Endodermal cell (in vitro differentiated cells): ENCODE data around the gene OSER1. TPM values are rescaled to one million over a fixed set of nuclear protein-coding genes. Genes with fewer than 3 reads are reported as not detected.
A peak's percentile ranks its signal among the peaks of the same experiment; 100 is the strongest.

Source experiments
- DNase-seq: peaks from one replicate; pipeline ENCODE4 v3.0.0-alpha.2; 2017
- H3K27ac ChIP-seq: 2 replicates; pipeline ENCODE4 v1.5.1; 2013; ENCODE audit warnings: mild to moderate bottlenecking, low read depth, low read length, moderate library complexity
- H3K27me3 ChIP-seq: 2 replicates; pipeline ENCODE4 v1.6.1; 2013; ENCODE audit warnings: mild to moderate bottlenecking, low read length, moderate library complexity; ENCODE audit not compliant: insufficient read depth, control insufficient read depth, poor library complexity, severe bottlenecking
- H3K36me3 ChIP-seq: 2 replicates; pipeline ENCODE4 v1.7.0; 2013; ENCODE audit warnings: mild to moderate bottlenecking, low read length, moderate library complexity; ENCODE audit not compliant: control insufficient read depth, insufficient read depth
- H3K4me1 ChIP-seq: one replicate; pipeline ENCODE4 v1.7.0; 2013; ENCODE audit warnings: low read length; ENCODE audit not compliant: control insufficient read depth, insufficient read depth
- H3K4me3 ChIP-seq: 2 replicates; pipeline ENCODE4 v1.5.1; 2013; ENCODE audit warnings: mild to moderate bottlenecking, low read length, moderate library complexity
- H3K9ac ChIP-seq: 2 replicates; pipeline ENCODE4 v1.6.1; 2013; ENCODE audit warnings: mild to moderate bottlenecking, low read length, moderate library complexity; ENCODE audit not compliant: poor library complexity, severe bottlenecking; ENCODE audit errors: extremely low read depth
- H3K9me3 ChIP-seq: 2 replicates; pipeline ENCODE4 v1.6.1; 2013; ENCODE audit warnings: mild to moderate bottlenecking, low read length, moderate library complexity; ENCODE audit not compliant: control insufficient read depth
- H3K27ac Mint-ChIP-seq: 2 replicates; pipeline ENCODE4 v1.8.0; 2020; ENCODE audit warnings: mixed read lengths
- H3K27me3 Mint-ChIP-seq: 2 replicates; pipeline ENCODE4 v1.8.0; 2021; ENCODE audit warnings: mild to moderate bottlenecking, mixed read lengths; ENCODE audit not compliant: insufficient read depth
- H3K36me3 Mint-ChIP-seq: 2 replicates; pipeline ENCODE4 v1.8.0; 2020; ENCODE audit warnings: low read depth, mixed read lengths
- H3K4me1 Mint-ChIP-seq: 2 replicates; pipeline ENCODE4 v1.8.0; 2020; ENCODE audit warnings: mixed read lengths
- H3K4me3 Mint-ChIP-seq: 2 replicates; pipeline ENCODE4 v1.8.0; 2020; ENCODE audit warnings: mild to moderate bottlenecking, moderate library complexity, mixed read lengths
- H3K9me3 Mint-ChIP-seq: 2 replicates; pipeline ENCODE4 v1.8.0; 2020; ENCODE audit warnings: mild to moderate bottlenecking, mixed read lengths
- WGBS, 2 experiments: methylation state at CpG; one replicate each; pipeline versions ENCODE4 v1.1.5 to v1.1.7; 2013; ENCODE audit warnings: missing lambda C conversion rate in 2 of 2, mixed read lengths in 1 of 2; ENCODE audit not compliant: insufficient coverage in 1 of 2, insufficient read length in 1 of 2; 5-methylcytosine and 5-hydroxymethylcytosine counted together
- total RNA-seq, 2 donors: library from RNA; stranded (reverse); fragmentation: NEBNext Ultra II Directional in 1 of 2; extraction: Animal tissue kit (Norgen Biotek cat#: 25700) in 1 of 2; gene quantifications; 2 replicates in 1 of 2; 3 replicates in 1 of 2; pipeline ENCODE4 v1.2.1, GENCODE V29; 2021
- TF ChIP-seq, protein P1 (sequence below): fragments of 200-600 bp; sonication (generic); conservative IDR thresholded peaks from 2 replicates; pipeline ENCODE4 v1.5.0; 2021; ENCODE audit warnings: antibody characterized with exemption, mild to moderate bottlenecking

The OSER1 gene
- total RNA-seq, 2 donors from 2014 or later, result 34.2 to 38.7 TPM

DNA sequence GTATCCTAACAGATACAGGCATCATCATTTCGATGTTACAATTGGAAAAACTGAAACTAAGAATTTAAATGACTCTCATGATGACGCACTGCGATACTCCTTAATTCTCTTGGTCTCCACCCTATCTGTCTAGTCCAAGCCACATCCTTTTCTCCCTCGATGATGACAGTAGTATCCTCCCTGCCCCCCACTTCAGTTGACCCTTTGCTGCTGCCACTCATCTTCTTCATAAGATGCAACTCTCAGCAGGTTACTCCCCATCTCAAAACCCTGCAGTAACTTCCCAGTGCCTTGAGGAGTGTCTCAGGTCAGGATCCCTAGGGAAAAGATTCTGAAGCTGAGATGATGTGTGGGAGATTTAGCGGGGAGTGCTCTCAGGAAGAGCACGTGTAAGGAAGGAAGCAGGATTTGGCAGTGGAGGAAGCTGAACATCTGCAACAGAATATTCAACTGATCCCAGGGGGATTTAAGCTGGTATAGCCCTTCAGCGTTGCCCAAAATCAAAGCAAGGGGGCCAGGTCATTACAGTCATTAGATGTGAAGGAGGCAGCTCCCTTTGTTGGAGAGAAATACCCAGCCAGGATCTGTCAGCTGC is 39.7 kb downstream of the OSER1 start:
- no peaks in the 10 kb centered on the region for H3K36me3 Mint-ChIP-seq

DNA sequence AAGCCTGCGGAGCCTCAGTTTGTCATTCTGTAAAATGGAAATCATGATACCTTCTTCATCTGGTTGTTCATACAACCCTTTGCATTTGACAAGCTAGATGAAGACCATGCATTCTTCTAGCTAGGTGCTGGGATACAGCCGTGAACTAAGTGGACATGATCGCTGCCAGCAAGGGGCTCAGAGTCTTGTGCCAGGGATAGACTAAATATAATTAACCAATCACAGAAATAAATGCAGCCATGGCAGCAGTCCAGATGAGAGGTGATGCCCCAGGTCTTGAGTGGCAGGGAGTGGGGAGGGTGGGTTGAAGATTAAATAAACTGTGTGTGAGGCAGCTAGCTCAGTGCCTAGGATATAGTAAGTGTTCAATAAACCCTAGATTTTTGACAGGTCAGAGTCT is 42.8 kb downstream of the OSER1 start:
- peaks cover 9% of the 10 kb centered on the region for H3K27me3 Mint-ChIP-seq
- Histone ChIP-seq H3K4me3 (no peak overlapping the region), H3K9me3 (no peaks in the 10 kb centered on the region), H3K27ac (no peak overlapping the region), H3K27me3 (no peaks in the 10 kb centered on the region), H3K9ac (no peak overlapping the region), H3K36me3 (no peaks in the 10 kb centered on the region), H3K4me1 (no peaks in the 10 kb centered on the region)
- DNase-seq, result no peak
- TF ChIP-seq, protein P1, sequence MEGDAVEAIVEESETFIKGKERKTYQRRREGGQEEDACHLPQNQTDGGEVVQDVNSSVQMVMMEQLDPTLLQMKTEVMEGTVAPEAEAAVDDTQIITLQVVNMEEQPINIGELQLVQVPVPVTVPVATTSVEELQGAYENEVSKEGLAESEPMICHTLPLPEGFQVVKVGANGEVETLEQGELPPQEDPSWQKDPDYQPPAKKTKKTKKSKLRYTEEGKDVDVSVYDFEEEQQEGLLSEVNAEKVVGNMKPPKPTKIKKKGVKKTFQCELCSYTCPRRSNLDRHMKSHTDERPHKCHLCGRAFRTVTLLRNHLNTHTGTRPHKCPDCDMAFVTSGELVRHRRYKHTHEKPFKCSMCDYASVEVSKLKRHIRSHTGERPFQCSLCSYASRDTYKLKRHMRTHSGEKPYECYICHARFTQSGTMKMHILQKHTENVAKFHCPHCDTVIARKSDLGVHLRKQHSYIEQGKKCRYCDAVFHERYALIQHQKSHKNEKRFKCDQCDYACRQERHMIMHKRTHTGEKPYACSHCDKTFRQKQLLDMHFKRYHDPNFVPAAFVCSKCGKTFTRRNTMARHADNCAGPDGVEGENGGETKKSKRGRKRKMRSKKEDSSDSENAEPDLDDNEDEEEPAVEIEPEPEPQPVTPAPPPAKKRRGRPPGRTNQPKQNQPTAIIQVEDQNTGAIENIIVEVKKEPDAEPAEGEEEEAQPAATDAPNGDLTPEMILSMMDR, result no peak
- no peaks in the 10 kb centered on the region for H3K36me3 Mint-ChIP-seq
- H3K27ac Mint-ChIP-seq, result no peak overlapping the region
- no peak overlapping the region for H3K4me3 Mint-ChIP-seq
- peaks cover 2% of the 10 kb centered on the region for H3K9me3 Mint-ChIP-seq
- 92 to 100% methylated on average over 2 to 3 of the region's 3 CpGs for WGBS, 2 experiments
- H3K4me1 Mint-ChIP-seq, result no peaks in the 10 kb centered on the region

More for the DNA sequence above, 39.7 kb downstream of the OSER1 start:
- Histone ChIP-seq H3K36me3 (no peaks in the 10 kb centered on the region), H3K27ac (no peak overlapping the region), H3K4me3 (no peak overlapping the region), H3K27me3 (no peaks in the 10 kb centered on the region), H3K4me1 (no peaks in the 10 kb centered on the region), H3K9ac (no peak overlapping the region), H3K9me3 (no peaks in the 10 kb centered on the region)
- H3K27ac Mint-ChIP-seq, result no peak overlapping the region
- no peak overlapping the region for H3K4me3 Mint-ChIP-seq
- WGBS, 2 experiments, result 86 to 93% methylated on average over 5 to 7 of the region's 7 CpGs
- no peaks in the 10 kb centered on the region for H3K4me1 Mint-ChIP-seq
- TF ChIP-seq, protein P1, result no peak
- peaks cover 2% of the 10 kb centered on the region for H3K9me3 Mint-ChIP-seq
- DNase-seq, result no peak
- peaks cover 4% of the 10 kb centered on the region for H3K27me3 Mint-ChIP-seq

DNA sequence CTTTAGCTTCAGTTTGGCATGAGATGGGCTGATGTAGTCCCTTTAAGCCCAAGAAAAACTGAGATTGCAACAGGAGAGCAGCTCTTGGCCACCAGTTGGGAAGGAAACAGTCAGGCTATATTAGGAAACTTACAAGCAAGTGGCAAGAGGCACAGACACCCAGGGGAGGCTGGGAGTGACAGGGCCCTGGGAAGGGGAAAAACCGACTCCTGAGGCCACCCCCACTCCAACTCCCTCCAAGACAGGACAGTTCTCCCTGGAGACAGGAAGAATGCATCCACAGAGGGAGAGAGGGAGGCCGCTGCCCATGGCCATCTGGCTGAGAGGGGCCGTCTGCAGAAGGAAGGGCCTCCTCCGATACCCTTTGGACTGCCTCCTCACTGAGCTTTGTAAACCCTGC is 44.1 kb downstream of the OSER1 start:
- H3K36me3 Mint-ChIP-seq, result no peaks in the 10 kb centered on the region
- no peak overlapping the region for H3K27ac Mint-ChIP-seq
- Histone ChIP-seq H3K9me3 (no peaks in the 10 kb centered on the region), H3K4me1 (no peaks in the 10 kb centered on the region), H3K4me3 (no peak overlapping the region), H3K27ac (peak overlapping the region; percentile 13), H3K27me3 (no peaks in the 10 kb centered on the region), H3K9ac (no peak overlapping the region), H3K36me3 (no peaks in the 10 kb centered on the region)
- peaks cover 9% of the 10 kb centered on the region for H3K27me3 Mint-ChIP-seq
- WGBS, 2 experiments, result 33 to 74% methylated on average over 1 to 4 of the region's 4 CpGs
- H3K9me3 Mint-ChIP-seq, result peaks cover 2% of the 10 kb centered on the region
- no peak overlapping the region for H3K4me3 Mint-ChIP-seq
- no peaks in the 10 kb centered on the region for H3K4me1 Mint-ChIP-seq
- DNase-seq, result no peak
- TF ChIP-seq, protein P1, result no peak
